Astrocyte (in vitro differentiated cells and primary cell): ENCODE data around the gene TLX3. TPM values are rescaled to one million over a fixed set of nuclear protein-coding genes. Genes with fewer than 3 reads are reported as not detected.

Source experiments
- DNase-seq: peaks from one replicate; pipeline ENCODE4 v3.0.0-alpha.2; 2010; ENCODE audit warnings: low read depth
- FAIRE-seq: peaks from 2 replicates; lab custom pipeline; 2011; peaks lifted over from hg19 to GRCh38; lab: Jason Lieb, UNC
- H2AFZ ChIP-seq: 2 replicates; pipeline ENCODE4 v1.6.0; 2012; ENCODE audit warnings: low read depth, low read length, inconsistent platforms
- H3K27ac ChIP-seq: 2 replicates; pipeline ENCODE4 v1.5.1; 2011; ENCODE audit warnings: low read depth, low read length, inconsistent platforms
- H3K27me3 ChIP-seq: 2 replicates; pipeline ENCODE4 v1.6.0; 2011; ENCODE audit warnings: low read length, inconsistent platforms; ENCODE audit not compliant: insufficient read depth
- H3K36me3 ChIP-seq: 2 replicates; pipeline ENCODE4 v1.5.1; 2011; ENCODE audit warnings: low read length, inconsistent platforms; ENCODE audit not compliant: insufficient read depth
- H3K4me1 ChIP-seq: 2 replicates; pipeline ENCODE4 v1.5.1; 2011; ENCODE audit warnings: low read length, inconsistent platforms; ENCODE audit not compliant: insufficient read depth
- H3K4me2 ChIP-seq: 2 replicates; pipeline ENCODE4 v1.6.0; 2012; ENCODE audit warnings: low read length, inconsistent platforms
- H3K4me3 ChIP-seq: 2 replicates; pipeline ENCODE4 v1.5.1; 2011; ENCODE audit warnings: low read depth, mild to moderate bottlenecking, low read length, inconsistent platforms; ENCODE audit not compliant: insufficient read depth
- H3K79me2 ChIP-seq: 2 replicates; pipeline ENCODE4 v1.6.0; 2012; ENCODE audit warnings: mild to moderate bottlenecking, low read length, inconsistent platforms; ENCODE audit not compliant: insufficient read depth
- H3K9ac ChIP-seq: 2 replicates; pipeline ENCODE4 v1.6.0; 2012; ENCODE audit warnings: mild to moderate bottlenecking, low read length, inconsistent platforms
- H3K9me3 ChIP-seq: 2 replicates; pipeline ENCODE4 v1.5.1; 2012; ENCODE audit warnings: low read depth, mild to moderate bottlenecking, low read length, inconsistent platforms; ENCODE audit not compliant: insufficient read depth
- H4K20me1 ChIP-seq: 2 replicates; pipeline ENCODE4 v1.6.0; 2012; ENCODE audit warnings: low read length, inconsistent platforms; ENCODE audit not compliant: insufficient read depth
- H3K27ac Mint-ChIP-seq: one replicate; pipeline ENCODE4 v1.8.0; 2021; ENCODE audit warnings: mild to moderate bottlenecking, mixed read lengths; ENCODE audit not compliant: unreplicated experiment
- H3K27me3 Mint-ChIP-seq: one replicate; pipeline ENCODE4 v1.8.0; 2021; ENCODE audit warnings: low read depth, mixed read lengths; ENCODE audit not compliant: unreplicated experiment
- H3K36me3 Mint-ChIP-seq: one replicate; pipeline ENCODE4 v1.8.0; 2021; ENCODE audit warnings: low read depth, mixed read lengths; ENCODE audit not compliant: unreplicated experiment
- H3K4me1 Mint-ChIP-seq: one replicate; pipeline ENCODE4 v1.8.0; 2021; ENCODE audit warnings: low read depth, mixed read lengths; ENCODE audit not compliant: unreplicated experiment
- H3K4me3 Mint-ChIP-seq: one replicate; pipeline ENCODE4 v1.8.0; 2021; ENCODE audit warnings: mild to moderate bottlenecking, moderate library complexity, mixed read lengths; ENCODE audit not compliant: unreplicated experiment
- H3K9me3 Mint-ChIP-seq: one replicate; pipeline ENCODE4 v1.8.0; 2021; ENCODE audit warnings: mild to moderate bottlenecking, mixed read lengths; ENCODE audit not compliant: unreplicated experiment
- EZH2 ChIP-seq: IDR thresholded peaks from 2 replicates; pipeline ENCODE4 v1.6.1; 2012; ENCODE audit warnings: mild to moderate bottlenecking, low read length, inconsistent platforms; ENCODE audit not compliant: insufficient read depth
- total RNA-seq: library from RNA; stranded (reverse); gene quantifications from 2 replicates; pipeline ENCODE4 v1.2.1, GENCODE V29; 2021
- TF ChIP-seq, protein P1 (sequence below): IDR thresholded peaks from 2 replicates; pipeline ENCODE4 v1.5.1; 2011; ENCODE audit warnings: low read depth, mild to moderate bottlenecking, inconsistent platforms, low read length, moderate library complexity; ENCODE audit not compliant: insufficient read depth

Gene TLX3
- total RNA-seq, 1 donor from 2014 or later, result not detected

GRCh38 chr5:171306166-171306565, 2.9 kb upstream of the TLX3 start:
- Histone ChIP-seq H3K36me3 (no peaks in the 10 kb centered on the region), H2AFZ (no peak overlapping the region), H4K20me1 (peaks cover 10% of the 10 kb centered on the region), H3K4me3 (no peak overlapping the region), H3K27ac (no peak overlapping the region), H3K9me3 (peaks cover 6% of the 10 kb centered on the region), H3K9ac (no peak overlapping the region), H3K79me2 (no peaks in the 10 kb centered on the region), H3K4me1 (peaks cover 2% of the 10 kb centered on the region), H3K4me2 (no peak overlapping the region), H3K27me3 (peaks cover 62% of the 10 kb centered on the region)
- DNase-seq, result no peak
- H3K27me3 Mint-ChIP-seq, result peaks cover 77% of the 10 kb centered on the region
- no peak for FAIRE-seq
- H3K9me3 Mint-ChIP-seq, result peaks cover 10% of the 10 kb centered on the region
- TF ChIP-seq, protein P1, sequence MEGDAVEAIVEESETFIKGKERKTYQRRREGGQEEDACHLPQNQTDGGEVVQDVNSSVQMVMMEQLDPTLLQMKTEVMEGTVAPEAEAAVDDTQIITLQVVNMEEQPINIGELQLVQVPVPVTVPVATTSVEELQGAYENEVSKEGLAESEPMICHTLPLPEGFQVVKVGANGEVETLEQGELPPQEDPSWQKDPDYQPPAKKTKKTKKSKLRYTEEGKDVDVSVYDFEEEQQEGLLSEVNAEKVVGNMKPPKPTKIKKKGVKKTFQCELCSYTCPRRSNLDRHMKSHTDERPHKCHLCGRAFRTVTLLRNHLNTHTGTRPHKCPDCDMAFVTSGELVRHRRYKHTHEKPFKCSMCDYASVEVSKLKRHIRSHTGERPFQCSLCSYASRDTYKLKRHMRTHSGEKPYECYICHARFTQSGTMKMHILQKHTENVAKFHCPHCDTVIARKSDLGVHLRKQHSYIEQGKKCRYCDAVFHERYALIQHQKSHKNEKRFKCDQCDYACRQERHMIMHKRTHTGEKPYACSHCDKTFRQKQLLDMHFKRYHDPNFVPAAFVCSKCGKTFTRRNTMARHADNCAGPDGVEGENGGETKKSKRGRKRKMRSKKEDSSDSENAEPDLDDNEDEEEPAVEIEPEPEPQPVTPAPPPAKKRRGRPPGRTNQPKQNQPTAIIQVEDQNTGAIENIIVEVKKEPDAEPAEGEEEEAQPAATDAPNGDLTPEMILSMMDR, result no peak
- H3K4me3 Mint-ChIP-seq, result no peak overlapping the region
- H3K36me3 Mint-ChIP-seq, result peaks cover 2% of the 10 kb centered on the region
- H3K4me1 Mint-ChIP-seq, result peaks cover 4% of the 10 kb centered on the region
- peak overlapping the region; percentile 14 for H3K27ac Mint-ChIP-seq

- Mint-ChIP-seq H3K36me3 (peaks cover 2% of the 10 kb centered on the region), H3K27ac (no peak overlapping the region), H3K27me3 (peaks cover 73% of the 10 kb centered on the region), H3K4me1 (peaks cover 4% of the 10 kb centered on the region), H3K9me3 (peaks cover 10% of the 10 kb centered on the region), H3K4me3 (no peak overlapping the region)
- DNase-seq (no peak), FAIRE-seq (no peak)
- Histone ChIP-seq H3K27ac (no peak overlapping the region), H3K27me3 (peaks cover 66% of the 10 kb centered on the region), H3K4me2 (no peak overlapping the region), H3K79me2 (no peaks in the 10 kb centered on the region), H3K4me3 (no peak overlapping the region), H2AFZ (no peak overlapping the region), H3K9ac (no peak overlapping the region), H3K9me3 (peaks cover 6% of the 10 kb centered on the region), H3K36me3 (no peaks in the 10 kb centered on the region), H4K20me1 (peaks cover 10% of the 10 kb centered on the region), H3K4me1 (peaks cover 2% of the 10 kb centered on the region)
- TF ChIP-seq EZH2, result no peak
- TF ChIP-seq, protein P1, result no peak
Observed at GRCh38 chr5:171306781-171307591, 2.1 kb upstream of the TLX3 start.
